HEK293 (cell line): Measurements from ENCODE around the gene ODAD3.

ENCODE experiments used
- GLI2 ChIP-seq: fragments of 450-650 bp; formaldehyde crosslinking; IDR thresholded peaks from 2 replicates; pipeline ENCODE4; 2017; ENCODE audit warnings: missing biosample characterization, missing genetic modification characterization, low read depth, borderline replicate concordance
- GLI4 ChIP-seq: fragments of 450-650 bp; formaldehyde crosslinking; IDR thresholded peaks from 2 replicates; pipeline ENCODE4 v1.5.1; 2016; ENCODE audit warnings: missing biosample characterization, missing genetic modification characterization
- KLF10 ChIP-seq: fragments of 450-650 bp; IDR thresholded peaks from 2 replicates; pipeline ENCODE4 v1.5.1; 2018; ENCODE audit warnings: missing biosample characterization, mild to moderate bottlenecking, missing genetic modification characterization
- SP3 ChIP-seq: fragments of 450-650 bp; formaldehyde crosslinking; IDR thresholded peaks from 2 replicates; pipeline ENCODE4 v1.5.1; 2016; ENCODE audit warnings: missing biosample characterization, missing genetic modification characterization
- TCF7L2 ChIP-seq: IDR thresholded peaks from 2 replicates; pipeline ENCODE4 v1.6.1; 2011; ENCODE audit warnings: low read depth, mild to moderate bottlenecking, inconsistent platforms, low read length, moderate library complexity, borderline replicate concordance
- YY1 ChIP-seq: fragments of 450-650 bp; formaldehyde crosslinking; IDR thresholded peaks from 2 replicates; pipeline ENCODE4 v1.5.1; 2018; ENCODE audit warnings: missing biosample characterization, missing genetic modification characterization
- YY2 ChIP-seq: fragments of 450-650 bp; formaldehyde crosslinking; IDR thresholded peaks from 2 replicates; pipeline ENCODE4 v1.5.1; 2016; ENCODE audit warnings: missing biosample characterization, missing genetic modification characterization
- ZBTB20 ChIP-seq: fragments of 450-650 bp; formaldehyde crosslinking; IDR thresholded peaks from 2 replicates; pipeline ENCODE4 v1.5.1; 2016; ENCODE audit warnings: missing biosample characterization, missing genetic modification characterization
- ZBTB26 ChIP-seq: fragments of 450-650 bp; formaldehyde crosslinking; optimal IDR thresholded peaks from 2 replicates; pipeline ENCODE3; 2016; ENCODE audit warnings: missing biosample characterization, mild to moderate bottlenecking, missing genetic modification characterization
- ZIC2 ChIP-seq: fragments of 450-650 bp; formaldehyde crosslinking; IDR thresholded peaks from 2 replicates; pipeline ENCODE4 v1.5.1; 2016; ENCODE audit warnings: missing biosample characterization, missing genetic modification characterization
- ZNF2 ChIP-seq: fragments of 450-650 bp; formaldehyde crosslinking; IDR thresholded peaks from 2 replicates; pipeline ENCODE4 v1.5.1; 2016; ENCODE audit warnings: missing biosample characterization, missing genetic modification characterization
- ZNF23 ChIP-seq: fragments of 450-650 bp; formaldehyde crosslinking; IDR thresholded peaks from 2 replicates; pipeline ENCODE4 v1.5.1; 2016; ENCODE audit warnings: missing biosample characterization, missing genetic modification characterization, borderline replicate concordance
- ZNF26 ChIP-seq: fragments of 450-650 bp; formaldehyde crosslinking; IDR thresholded peaks from 2 replicates; pipeline ENCODE4 v1.5.1; 2016; ENCODE audit warnings: missing biosample characterization, missing genetic modification characterization
- ZNF280C ChIP-seq: fragments of 450-650 bp; formaldehyde crosslinking; IDR thresholded peaks from 2 replicates; pipeline ENCODE4 v1.5.1; 2016; ENCODE audit warnings: missing biosample characterization, missing genetic modification characterization
- ZNF302 ChIP-seq: fragments of 450-650 bp; formaldehyde crosslinking; IDR thresholded peaks from 2 replicates; pipeline ENCODE4 v1.5.1; 2016; ENCODE audit warnings: missing biosample characterization, missing genetic modification characterization, low read depth
- ZNF501 ChIP-seq: fragments of 450-650 bp; formaldehyde crosslinking; IDR thresholded peaks from 2 replicates; pipeline ENCODE4 v1.5.1; 2016; ENCODE audit warnings: missing biosample characterization, missing genetic modification characterization
- ZNF580 ChIP-seq: fragments of 450-650 bp; formaldehyde crosslinking; IDR thresholded peaks from 2 replicates; pipeline ENCODE4 v1.5.1; 2016; ENCODE audit warnings: missing biosample characterization, missing genetic modification characterization
- ZNF610 ChIP-seq: fragments of 450-650 bp; formaldehyde crosslinking; IDR thresholded peaks from 2 replicates; pipeline ENCODE4 v1.5.1; 2016; ENCODE audit warnings: missing biosample characterization, missing genetic modification characterization, borderline replicate concordance
- ZNF660 ChIP-seq: fragments of 450-650 bp; IDR thresholded peaks from 2 replicates; pipeline ENCODE4 v1.5.1; 2018; ENCODE audit warnings: missing biosample characterization, mild to moderate bottlenecking, missing genetic modification characterization
- ZNF692 ChIP-seq: fragments of 450-650 bp; formaldehyde crosslinking; IDR thresholded peaks from 2 replicates; pipeline ENCODE4 v1.5.1; 2016; ENCODE audit warnings: missing biosample characterization, missing genetic modification characterization
- TF ChIP-seq, protein P1 (sequence below): fragments of 450-650 bp; formaldehyde crosslinking; conservative IDR thresholded peaks from 2 replicates; pipeline ENCODE4 v1.5.1; 2016; ENCODE audit warnings: low read depth, missing biosample characterization, missing genetic modification characterization
- TF ChIP-seq, protein P2 (sequence below): fragments of 450-650 bp; formaldehyde crosslinking; IDR thresholded peaks from 2 replicates; pipeline ENCODE4 v1.5.1; 2017; ENCODE audit warnings: missing biosample characterization, missing genetic modification characterization
- TF ChIP-seq, protein P3 (sequence below): fragments of 450-650 bp; formaldehyde crosslinking; IDR thresholded peaks from 2 replicates; pipeline ENCODE4 v1.5.1; 2016; ENCODE audit warnings: missing biosample characterization, missing genetic modification characterization

Gene ODAD3

DNA sequence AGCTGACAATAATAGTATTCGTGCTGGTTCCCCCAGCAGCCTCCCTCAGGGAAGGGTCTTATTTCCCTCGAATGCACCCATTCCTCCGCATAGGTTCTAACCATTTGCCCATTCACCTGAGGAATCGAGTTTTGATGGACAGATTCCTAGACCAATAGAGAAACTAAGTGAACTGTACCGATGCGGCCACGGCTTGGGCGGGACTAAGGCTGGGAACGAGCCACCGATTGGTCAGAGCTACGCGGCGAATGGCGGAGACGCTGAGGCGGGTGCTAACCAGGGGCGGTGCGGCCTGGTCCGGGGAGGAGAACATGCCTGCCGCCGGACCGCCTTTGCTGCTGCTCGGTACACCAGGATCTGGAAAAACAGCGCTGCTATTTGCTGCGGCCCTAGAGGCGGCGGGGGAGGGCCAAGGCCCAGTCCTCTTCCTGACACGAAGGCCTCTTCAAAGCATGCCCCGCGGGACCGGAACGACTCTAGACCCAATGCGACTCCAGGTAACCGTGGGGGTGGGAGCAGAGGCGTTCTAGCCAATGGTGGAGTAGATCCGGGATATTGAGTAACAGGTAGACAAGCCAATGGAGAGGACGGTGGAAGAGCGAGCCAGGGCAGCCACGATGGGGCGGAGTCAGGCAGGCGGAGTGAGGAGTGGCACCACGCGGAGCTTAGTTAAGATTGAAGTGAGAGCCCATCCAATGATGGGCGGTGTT lies 60.3 kb downstream of the ODAD3 start, which contains the start of gene SWSAP1 (continued):
- no peak for TF ChIP-seq ZNF26
- peak; percentile 71 for TF ChIP-seq ZNF692 (tag by site-specific recombination)
- peak; percentile 19; the same call in 1 of the 2 replicates for TF ChIP-seq ZNF501 (tag by site-specific recombination)
- TF ChIP-seq KLF10, result peak; percentile 35; the same call in 1 of the 2 replicates
- peak; percentile 96 for TF ChIP-seq SP3 (tag by site-specific recombination)
- TF ChIP-seq, protein P1, sequence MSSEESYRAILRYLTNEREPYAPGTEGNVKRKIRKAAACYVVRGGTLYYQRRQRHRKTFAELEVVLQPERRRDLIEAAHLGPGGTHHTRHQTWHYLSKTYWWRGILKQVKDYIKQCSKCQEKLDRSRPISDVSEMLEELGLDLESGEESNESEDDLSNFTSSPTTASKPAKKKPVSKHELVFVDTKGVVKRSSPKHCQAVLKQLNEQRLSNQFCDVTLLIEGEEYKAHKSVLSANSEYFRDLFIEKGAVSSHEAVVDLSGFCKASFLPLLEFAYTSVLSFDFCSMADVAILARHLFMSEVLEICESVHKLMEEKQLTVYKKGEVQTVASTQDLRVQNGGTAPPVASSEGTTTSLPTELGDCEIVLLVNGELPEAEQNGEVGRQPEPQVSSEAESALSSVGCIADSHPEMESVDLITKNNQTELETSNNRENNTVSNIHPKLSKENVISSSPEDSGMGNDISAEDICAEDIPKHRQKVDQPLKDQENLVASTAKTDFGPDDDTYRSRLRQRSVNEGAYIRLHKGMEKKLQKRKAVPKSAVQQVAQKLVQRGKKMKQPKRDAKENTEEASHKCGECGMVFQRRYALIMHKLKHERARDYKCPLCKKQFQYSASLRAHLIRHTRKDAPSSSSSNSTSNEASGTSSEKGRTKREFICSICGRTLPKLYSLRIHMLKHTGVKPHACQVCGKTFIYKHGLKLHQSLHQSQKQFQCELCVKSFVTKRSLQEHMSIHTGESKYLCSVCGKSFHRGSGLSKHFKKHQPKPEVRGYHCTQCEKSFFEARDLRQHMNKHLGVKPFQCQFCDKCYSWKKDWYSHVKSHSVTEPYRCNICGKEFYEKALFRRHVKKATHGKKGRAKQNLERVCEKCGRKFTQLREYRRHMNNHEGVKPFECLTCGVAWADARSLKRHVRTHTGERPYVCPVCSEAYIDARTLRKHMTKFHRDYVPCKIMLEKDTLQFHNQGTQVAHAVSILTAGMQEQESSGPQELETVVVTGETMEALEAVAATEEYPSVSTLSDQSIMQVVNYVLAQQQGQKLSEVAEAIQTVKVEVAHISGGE (tag by site-specific recombination), result peak; percentile 84
- peak; percentile 54; the same call in 1 of the 2 replicates for TF ChIP-seq ZBTB20 (tag by site-specific recombination)
- no peak for TF ChIP-seq ZNF23
- TF ChIP-seq ZNF302, result no peak
- TF ChIP-seq ZNF280C (tag by site-specific recombination), result no peak
- peak; percentile 41 for TF ChIP-seq ZBTB26 (tag by site-specific recombination)
- 0 out of 2 replicates have a peak, but pooled peaks have one; percentile 12 for TF ChIP-seq ZIC2 (tag by site-specific recombination)
- TF ChIP-seq, protein P2, sequence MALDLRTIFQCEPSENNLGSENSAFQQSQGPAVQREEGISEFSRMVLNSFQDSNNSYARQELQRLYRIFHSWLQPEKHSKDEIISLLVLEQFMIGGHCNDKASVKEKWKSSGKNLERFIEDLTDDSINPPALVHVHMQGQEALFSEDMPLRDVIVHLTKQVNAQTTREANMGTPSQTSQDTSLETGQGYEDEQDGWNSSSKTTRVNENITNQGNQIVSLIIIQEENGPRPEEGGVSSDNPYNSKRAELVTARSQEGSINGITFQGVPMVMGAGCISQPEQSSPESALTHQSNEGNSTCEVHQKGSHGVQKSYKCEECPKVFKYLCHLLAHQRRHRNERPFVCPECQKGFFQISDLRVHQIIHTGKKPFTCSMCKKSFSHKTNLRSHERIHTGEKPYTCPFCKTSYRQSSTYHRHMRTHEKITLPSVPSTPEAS (tag by site-specific recombination), result no peak; the same call in 1 of the 2 replicates
- TF ChIP-seq TCF7L2, result peak; percentile 73; the same call in 1 of the 2 replicates
- peak; percentile 84 for TF ChIP-seq YY2 (tag by site-specific recombination)
- TF ChIP-seq GLI2 (tag by site-specific recombination), result no peak
- peak; percentile 82 for TF ChIP-seq YY1
- TF ChIP-seq ZNF2, result peak; percentile 92; the same call in 1 of the 2 replicates
- 0 out of 2 replicates have a peak, but pooled peaks have one; percentile 30 for TF ChIP-seq ZNF610 (tag by site-specific recombination)
- peak; percentile 45; the same call in 1 of the 2 replicates for TF ChIP-seq ZNF660
- TF ChIP-seq, protein P3, sequence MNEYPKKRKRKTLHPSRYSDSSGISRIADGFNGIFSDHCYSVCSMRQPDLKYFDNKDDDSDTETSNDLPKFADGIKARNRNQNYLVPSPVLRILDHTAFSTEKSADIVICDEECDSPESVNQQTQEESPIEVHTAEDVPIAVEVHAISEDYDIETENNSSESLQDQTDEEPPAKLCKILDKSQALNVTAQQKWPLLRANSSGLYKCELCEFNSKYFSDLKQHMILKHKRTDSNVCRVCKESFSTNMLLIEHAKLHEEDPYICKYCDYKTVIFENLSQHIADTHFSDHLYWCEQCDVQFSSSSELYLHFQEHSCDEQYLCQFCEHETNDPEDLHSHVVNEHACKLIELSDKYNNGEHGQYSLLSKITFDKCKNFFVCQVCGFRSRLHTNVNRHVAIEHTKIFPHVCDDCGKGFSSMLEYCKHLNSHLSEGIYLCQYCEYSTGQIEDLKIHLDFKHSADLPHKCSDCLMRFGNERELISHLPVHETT, result 0 out of 2 replicates have a peak, but pooled peaks have one; percentile 13
- TF ChIP-seq GLI4 (tag by site-specific recombination), result no peak
- peak; percentile 76; the same call in 1 of the 2 replicates for TF ChIP-seq ZNF580
